Left ventricle myocardium inferior (tissue), 1 donor: ENCODE data around the gene SOX13. TPM values are rescaled to one million over a fixed set of nuclear protein-coding genes. Genes with fewer than 3 reads are reported as not detected.

Experiments
- DNase-seq: peaks from one replicate; pipeline ENCODE4 v3.0.0-alpha.2; 2020
- H3K27ac ChIP-seq: fragments of 200-600 bp; replicated peaks from 2 replicates; pipeline ENCODE4 v1.8.0; 2021
- H3K27me3 ChIP-seq: fragments of 200-600 bp; 2 replicates; pipeline ENCODE4 v1.8.0; 2021; ENCODE audit warnings: low read depth
- H3K36me3 ChIP-seq: fragments of 200-600 bp; 2 replicates; pipeline ENCODE4 v1.8.0; 2021
- H3K4me1 ChIP-seq: fragments of 200-600 bp; 2 replicates; pipeline ENCODE4 v1.8.0; 2021
- H3K4me3 ChIP-seq: fragments of 200-600 bp; 2 replicates; pipeline ENCODE4 v1.8.0; 2021; ENCODE audit warnings: mild to moderate bottlenecking, moderate library complexity
- H3K9me3 ChIP-seq: fragments of 200-600 bp; replicated peaks from 2 replicates; pipeline ENCODE4 v1.8.0; 2021
- intact Hi-C: fragments of 100-400 bp; cut with micrococcal nuclease; formaldehyde crosslinking; loops from one replicate; pipeline ENCODE4 v1.11.0; 2022
- total RNA-seq: library from RNA; stranded (reverse); fragmentation: NEBNext Ultra II Directional; extraction: Animal tissue kit (Norgen Biotek cat#: 25700); gene quantifications from one replicate; pipeline ENCODE4 v1.2.1, GENCODE V29; 2021
- TF ChIP-seq, protein P1 (sequence below): fragments of 200-600 bp; IDR thresholded peaks from 2 replicates; pipeline ENCODE4 v1.8.0; 2021; ENCODE audit warnings: antibody characterized with exemption, mild to moderate bottlenecking, borderline replicate concordance
- donor health status: DM: no; HTN: yes; CAD: no; lungs with severe emphysema.

SOX13 gene
- total RNA-seq, 1 donor from 2014 or later = 13.1 TPM

DNA sequence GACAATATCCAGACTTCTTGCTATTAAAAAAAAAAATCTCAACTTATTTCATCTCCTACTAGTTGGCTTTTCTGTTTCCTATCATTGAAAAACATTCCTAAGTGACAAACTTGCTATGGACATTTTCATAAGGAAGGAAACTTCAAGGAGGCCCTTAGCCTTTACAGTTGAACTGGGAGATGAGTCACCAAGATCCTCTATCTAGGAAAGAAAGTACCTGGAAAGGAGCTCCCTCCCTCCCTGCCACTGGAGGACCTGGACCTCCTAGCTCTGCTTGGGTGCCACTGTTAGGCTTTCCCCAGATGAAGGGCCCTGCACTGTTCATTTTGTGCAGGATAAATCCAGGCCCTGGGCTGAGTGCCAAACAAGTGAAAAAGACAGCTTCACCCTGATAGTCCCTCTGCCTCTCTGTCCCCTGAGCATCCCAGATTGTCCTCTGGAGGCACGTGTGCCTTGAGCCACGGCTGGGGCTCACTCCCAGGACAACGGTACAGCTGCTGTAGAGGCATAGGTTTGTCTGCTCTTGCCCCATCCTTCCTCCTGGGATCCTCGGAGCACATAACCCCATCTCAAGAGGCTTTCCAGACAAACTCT, 40.2 kb upstream of the SOX13 start:
- DNase-seq = no peak
- no peaks in the 10 kb centered on the region for H3K9me3 ChIP-seq
- H3K36me3 ChIP-seq = no peaks in the 10 kb centered on the region
- intact Hi-C loops = no loop called here
- TF ChIP-seq, protein P1, sequence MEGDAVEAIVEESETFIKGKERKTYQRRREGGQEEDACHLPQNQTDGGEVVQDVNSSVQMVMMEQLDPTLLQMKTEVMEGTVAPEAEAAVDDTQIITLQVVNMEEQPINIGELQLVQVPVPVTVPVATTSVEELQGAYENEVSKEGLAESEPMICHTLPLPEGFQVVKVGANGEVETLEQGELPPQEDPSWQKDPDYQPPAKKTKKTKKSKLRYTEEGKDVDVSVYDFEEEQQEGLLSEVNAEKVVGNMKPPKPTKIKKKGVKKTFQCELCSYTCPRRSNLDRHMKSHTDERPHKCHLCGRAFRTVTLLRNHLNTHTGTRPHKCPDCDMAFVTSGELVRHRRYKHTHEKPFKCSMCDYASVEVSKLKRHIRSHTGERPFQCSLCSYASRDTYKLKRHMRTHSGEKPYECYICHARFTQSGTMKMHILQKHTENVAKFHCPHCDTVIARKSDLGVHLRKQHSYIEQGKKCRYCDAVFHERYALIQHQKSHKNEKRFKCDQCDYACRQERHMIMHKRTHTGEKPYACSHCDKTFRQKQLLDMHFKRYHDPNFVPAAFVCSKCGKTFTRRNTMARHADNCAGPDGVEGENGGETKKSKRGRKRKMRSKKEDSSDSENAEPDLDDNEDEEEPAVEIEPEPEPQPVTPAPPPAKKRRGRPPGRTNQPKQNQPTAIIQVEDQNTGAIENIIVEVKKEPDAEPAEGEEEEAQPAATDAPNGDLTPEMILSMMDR = no peak
- no peak overlapping the region for H3K4me3 ChIP-seq
- H3K27ac ChIP-seq = no peak overlapping the region
- H3K4me1 ChIP-seq = no peaks in the 10 kb centered on the region
- H3K27me3 ChIP-seq = no peaks in the 10 kb centered on the region

DNA sequence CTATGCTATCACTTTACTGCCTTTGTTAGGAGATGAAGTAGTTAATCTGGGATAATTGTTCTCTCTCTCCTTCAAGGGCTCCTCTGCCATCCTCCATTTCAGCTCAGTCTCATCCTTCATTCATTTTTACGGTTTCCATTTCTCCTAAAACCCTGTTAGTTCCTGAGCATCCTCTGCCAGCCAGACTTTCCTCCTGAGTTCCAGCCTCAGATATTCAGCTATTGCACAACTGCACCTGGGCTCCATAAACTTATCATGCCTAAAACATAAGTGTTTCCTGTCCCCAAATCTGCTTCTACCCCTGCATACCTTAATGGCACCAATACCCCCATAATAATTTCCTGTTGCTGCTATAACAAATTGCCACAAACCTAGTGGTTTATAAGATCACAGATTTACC, 39.6 kb upstream of the SOX13 start:
- H3K4me1 ChIP-seq = no peaks in the 10 kb centered on the region
- intact Hi-C loops = no loop called here
- H3K36me3 ChIP-seq = no peaks in the 10 kb centered on the region
- no peak overlapping the region for H3K27ac ChIP-seq
- no peak overlapping the region for H3K4me3 ChIP-seq
- TF ChIP-seq, protein P1 = no peak
- H3K27me3 ChIP-seq = no peaks in the 10 kb centered on the region
- DNase-seq = no peak
- no peaks in the 10 kb centered on the region for H3K9me3 ChIP-seq

DNA sequence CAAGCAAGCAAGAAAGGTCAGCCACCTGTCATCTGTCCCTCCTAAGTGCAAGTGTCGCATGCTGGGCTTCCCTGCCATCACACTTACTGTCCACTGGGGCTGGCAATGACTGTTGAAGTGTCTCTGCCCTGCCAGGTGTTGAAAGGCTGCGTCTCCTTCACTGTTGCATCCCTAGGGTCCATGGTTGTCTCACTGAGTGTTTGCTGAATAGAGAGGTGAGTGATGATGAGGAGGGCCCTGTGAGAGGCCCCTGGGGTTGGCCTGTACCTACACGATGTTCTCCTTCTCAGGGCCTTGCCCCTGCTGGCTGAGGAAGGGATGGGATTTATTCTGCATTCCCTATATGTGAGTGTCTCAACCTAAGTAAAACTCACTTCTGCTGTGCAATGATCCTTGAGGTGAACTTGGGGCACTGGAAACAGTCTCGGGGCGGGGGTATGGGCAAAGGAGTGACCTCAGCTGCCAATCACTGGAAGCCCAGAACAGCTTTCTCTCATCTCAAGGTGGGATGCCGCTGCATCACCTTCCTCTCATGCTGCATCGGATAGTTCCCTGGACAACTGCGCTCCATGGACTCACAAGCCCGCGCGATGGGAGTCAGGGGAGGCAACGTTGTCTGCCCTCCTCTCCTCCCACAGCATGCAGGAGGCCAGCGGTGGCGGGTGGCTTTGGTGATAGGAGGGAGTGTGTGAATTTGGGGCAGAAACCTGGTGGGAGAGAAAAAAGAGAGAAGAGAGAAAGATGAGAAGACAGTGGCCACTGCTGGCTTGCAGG, 35.8 kb upstream of the SOX13 start:
- TF ChIP-seq, protein P1 = no peak
- Histone ChIP-seq H3K27ac (no peak overlapping the region), H3K9me3 (no peaks in the 10 kb centered on the region), H3K4me3 (no peak overlapping the region), H3K36me3 (no peaks in the 10 kb centered on the region), H3K27me3 (no peaks in the 10 kb centered on the region), H3K4me1 (peaks cover 17% of the 10 kb centered on the region)
- no peak for DNase-seq
- intact Hi-C loops = no loop called here

DNA sequence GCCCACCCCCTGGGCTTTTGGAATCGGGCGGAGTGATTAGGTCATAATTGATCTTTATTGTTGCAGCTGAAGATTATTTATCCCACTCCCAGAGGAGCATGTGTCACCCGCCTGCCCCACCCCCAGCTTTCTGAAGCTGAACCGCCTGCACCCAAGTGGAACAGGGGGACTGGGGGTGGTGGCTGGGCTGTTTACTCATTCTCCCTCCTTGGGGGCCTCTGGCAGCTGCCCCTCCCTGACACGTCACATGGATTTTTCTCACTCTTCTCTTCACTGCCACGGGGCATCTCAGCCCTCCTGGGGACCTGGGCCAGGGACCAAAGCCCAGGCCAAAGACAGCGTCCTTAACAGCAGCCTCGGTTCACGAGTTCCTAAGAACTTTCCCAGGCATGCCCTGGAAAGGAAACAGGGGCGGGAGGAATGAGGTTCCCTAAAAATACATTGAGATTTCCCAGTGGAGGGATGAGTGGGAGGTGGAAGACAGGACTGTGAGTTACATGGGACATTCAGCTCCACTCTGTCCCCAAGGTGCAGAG, 31.6 kb upstream of the SOX13 start:
- no peaks in the 10 kb centered on the region for H3K9me3 ChIP-seq
- H3K27me3 ChIP-seq = no peaks in the 10 kb centered on the region
- TF ChIP-seq, protein P1 = no peak
- peaks cover 51% of the 10 kb centered on the region for H3K4me1 ChIP-seq
- intact Hi-C loops = no loop called here
- peak overlapping the region; percentile 25 for H3K4me3 ChIP-seq
- H3K27ac ChIP-seq = peak overlapping the region; percentile 85
- DNase-seq = peak; percentile 36
- H3K36me3 ChIP-seq = no peaks in the 10 kb centered on the region

DNA sequence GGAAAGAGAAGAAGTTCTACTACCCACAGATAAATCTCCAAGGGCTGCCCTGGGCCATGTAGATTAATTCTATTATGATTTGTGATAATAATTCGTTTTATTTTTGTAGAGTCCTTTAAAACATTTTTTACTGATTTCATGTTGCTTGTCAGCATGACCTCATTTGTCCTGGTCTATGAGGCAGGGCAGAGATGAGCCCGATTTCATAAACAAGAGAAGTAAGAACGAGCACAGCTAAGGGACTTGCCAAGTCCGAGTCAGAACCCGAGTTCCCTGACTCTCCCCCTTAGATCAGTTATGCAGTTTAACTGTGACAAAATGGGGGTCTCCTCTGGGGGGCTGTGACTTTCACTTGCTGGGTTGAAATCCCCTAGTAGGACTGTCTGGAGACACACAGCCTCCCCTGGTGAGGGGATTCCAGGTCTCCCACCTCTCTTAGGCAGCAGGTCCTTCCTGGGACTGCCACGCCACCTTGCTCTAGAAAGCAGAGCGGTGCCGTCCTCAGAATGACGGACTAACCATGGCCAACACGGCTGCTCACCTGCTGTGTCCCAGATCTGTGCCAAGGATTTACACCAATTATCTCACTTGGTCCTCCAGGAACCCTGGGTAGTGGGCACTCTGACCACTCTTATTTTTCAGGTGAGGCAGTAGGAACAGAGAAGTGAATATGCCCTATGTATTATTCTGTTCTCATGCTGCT, 31.0 kb upstream of the SOX13 start:
- intact Hi-C loops = no loop called here
- Histone ChIP-seq H3K9me3 (no peaks in the 10 kb centered on the region), H3K4me1 (peaks cover 51% of the 10 kb centered on the region), H3K27ac (peak overlapping the region; percentile 85), H3K27me3 (no peaks in the 10 kb centered on the region), H3K4me3 (peak overlapping the region; percentile 25), H3K36me3 (no peaks in the 10 kb centered on the region)
- TF ChIP-seq, protein P1 = no peak
- no peak for DNase-seq
